Measurements from ENCODE around the gene DDX4.
"Not testable (repeated sequence)": the region's sequence is repeated elsewhere in the genome, so short reads cannot be mapped to it uniquely, and the experiment has no call there.

DDX4 gene

DNA sequence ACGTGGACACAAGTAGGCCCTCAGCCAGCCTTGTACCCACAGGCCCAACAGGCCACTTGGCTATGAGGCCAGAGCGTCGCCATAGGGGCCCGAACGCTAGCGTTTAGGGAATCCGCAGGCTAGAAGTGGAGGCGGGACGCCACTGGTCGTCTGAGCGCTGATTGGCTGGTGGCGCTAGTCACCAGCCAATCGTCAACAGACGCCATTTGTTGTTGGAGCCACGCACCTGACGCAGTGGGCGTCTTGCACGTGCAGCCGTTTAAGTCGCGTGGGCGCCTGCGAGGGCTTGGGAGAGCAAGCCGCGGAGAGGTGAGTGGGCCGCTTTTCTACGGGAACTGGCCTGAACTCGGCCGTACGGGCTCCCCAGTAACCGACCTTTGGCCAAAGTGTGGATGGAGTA, at the start of gene DDX4:
TSS of gene DDX4 (plus strand) at position 269 of the 400 bp plus-strand sequence. CDS start 903 bp downstream, outside the sequence.
- in situ Hi-C loops (cut with MboI; ENCODE audit: low sequenced_read_pairs), result no loop called here

DNA sequence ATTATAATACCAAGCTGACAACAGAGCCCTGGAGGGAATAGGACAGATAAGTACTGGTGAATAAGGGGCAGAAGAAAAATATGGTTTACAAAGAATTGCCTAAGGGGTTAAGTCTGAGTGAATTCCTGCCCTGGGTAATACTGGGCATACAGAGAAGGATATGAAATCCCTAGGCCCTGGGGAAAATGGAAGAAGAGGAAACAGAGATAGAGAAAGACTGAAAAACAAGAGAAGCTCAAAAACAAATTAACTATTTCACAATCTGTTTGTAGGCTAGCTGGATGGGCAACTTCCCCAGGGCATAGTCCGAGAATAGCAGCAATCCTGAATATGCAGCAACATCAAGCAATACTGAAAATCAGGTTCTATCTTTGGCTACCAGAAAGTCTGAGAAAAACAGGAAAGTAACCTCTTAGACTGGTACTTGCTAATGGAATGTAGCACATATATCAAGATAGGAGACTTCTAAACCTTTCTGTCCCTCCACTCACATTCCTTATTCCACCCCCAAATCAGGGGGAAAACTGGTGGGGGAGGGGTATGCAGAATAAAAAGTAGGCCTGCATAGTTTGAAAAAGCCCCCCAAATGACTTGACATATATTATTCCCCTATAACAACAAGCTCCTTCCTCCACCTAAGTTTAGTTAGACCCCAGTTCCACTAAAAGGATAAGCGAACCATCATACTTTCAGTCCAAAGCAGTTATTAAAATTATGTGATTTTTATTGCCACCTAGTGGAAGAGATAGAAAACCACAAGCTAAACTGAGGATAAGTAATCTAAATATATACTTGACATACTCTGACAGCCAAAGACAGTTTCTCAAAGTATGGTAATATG, 46.4 kb upstream of the DDX4 start:
- in situ Hi-C loops (cut with MboI; ENCODE audit: low sequenced_read_pairs), result no loop called here

DNA sequence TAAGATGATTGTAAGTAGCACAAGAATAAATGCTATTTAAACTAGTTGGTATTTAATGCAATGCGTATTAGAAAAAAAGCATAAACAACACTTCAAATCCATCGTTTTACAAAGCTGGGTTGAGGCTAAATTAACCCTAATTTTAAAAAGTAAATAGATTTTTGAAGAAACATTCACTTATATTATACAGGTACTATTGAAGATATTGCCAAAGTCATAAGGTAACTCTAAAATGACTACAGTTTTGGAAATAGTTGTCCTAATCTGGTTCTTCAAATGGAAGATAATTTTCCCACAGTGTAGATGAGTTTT, 45.8 kb upstream of the DDX4 start:
- in situ Hi-C loops (cut with MboI; ENCODE audit: low sequenced_read_pairs), result no loop called here

DNA sequence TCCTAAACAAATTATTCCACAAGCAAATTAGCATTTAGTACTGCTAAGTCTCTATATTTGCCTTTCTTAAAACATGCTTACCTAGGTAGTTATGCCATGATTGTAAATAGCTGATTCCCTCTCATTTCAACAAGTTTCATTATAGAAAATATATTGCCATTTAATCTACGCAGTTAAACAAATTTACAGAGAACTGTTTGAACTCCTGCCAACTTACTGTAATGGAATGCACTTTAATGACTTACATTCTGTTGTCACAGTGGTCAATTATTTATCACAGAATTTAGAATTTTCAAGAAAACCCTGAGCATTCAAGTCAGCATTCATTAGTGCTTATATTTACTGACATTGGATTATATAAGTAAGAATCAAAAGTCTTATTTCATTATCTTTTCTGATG, 45.4 kb upstream of the DDX4 start:
- in situ Hi-C loops (cut with MboI; ENCODE audit: low sequenced_read_pairs), result no loop called here

DNA sequence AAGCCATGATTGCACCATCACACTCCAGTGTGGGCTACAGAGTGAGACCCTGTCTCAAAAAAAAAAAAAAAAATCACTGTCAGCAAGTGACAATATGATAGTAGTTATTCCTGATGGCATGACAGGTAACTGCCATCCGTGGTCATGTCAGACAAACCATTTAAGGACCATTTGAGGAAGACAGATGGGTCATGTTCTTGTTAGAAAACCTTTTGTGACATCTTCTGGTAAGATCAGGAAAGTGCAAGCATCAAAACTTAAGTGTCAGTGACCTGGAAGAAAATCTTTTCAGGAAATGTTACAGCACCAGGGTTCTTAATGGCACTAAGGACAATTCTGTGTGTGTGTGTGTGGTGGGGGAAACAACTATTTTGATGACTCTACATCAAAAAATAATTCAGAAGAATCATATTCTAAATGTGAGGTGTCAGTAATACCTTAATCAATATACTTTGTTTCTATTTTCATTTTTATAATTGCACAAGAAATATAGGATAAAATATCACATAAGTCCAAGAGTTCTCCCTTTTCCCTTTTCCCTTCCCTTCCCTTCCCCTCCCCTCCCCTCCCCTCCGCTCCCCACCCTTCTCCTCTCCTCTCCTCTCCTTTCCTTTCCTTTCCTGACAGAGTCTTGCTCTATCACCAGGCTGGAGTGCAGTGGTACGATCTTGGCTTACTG, 43.6 kb upstream of the DDX4 start:
- in situ Hi-C loops (cut with MboI; ENCODE audit: low sequenced_read_pairs), result no loop called here

DNA sequence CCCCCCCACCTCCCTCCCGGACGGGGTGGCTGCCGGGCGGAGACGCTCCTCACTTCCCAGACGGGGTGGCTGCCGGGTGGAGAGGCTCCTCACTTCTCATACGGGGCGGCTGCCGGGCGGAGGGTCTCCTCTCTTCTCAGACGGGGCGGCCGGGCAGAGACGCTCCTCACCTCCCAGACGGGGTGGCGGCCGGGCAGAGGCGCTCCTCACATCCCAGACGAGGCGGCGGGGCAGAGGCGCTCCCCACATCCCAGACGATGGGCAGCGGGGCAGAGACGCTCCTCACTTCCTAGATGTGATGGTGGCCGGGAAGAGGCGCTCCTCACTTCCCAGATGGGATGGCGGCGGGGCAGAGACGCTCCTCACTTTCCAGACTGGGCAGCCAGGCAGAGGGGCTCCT, 41.2 kb upstream of the DDX4 start:
- in situ Hi-C loops (cut with MboI; ENCODE audit: low sequenced_read_pairs), result not testable (repeated sequence)

DNA sequence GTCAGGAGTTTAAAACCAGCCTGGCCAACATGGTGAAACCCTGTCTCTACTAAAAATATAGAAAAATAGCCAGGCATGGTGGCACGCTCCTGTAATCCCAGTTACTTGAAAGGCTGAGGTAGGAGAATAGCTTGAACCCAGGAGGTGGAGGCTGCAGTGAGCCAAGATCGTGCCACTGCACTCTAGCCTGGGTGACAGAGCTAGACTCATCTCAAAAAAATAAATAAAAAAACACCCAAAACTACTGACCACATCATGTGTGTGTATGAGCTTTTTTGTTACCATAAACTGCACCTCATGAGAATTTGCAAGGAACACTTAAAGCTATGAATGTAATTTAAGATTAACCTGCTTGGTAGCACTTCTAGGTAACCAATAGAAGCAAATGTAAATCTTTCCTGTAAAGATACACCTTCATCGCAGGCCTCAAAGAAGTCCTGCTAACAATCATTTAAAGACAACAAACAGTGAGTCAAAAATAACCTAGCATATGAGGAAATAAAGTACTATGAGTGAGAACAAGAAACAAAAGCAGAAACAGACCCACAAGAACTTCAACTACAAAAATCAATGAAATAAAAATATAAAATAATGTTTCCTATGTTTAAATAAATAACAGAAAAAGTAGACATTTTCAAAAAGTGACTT, 38.7 kb upstream of the DDX4 start:
- in situ Hi-C loops (cut with MboI; ENCODE audit: low sequenced_read_pairs), result no loop called here

DNA sequence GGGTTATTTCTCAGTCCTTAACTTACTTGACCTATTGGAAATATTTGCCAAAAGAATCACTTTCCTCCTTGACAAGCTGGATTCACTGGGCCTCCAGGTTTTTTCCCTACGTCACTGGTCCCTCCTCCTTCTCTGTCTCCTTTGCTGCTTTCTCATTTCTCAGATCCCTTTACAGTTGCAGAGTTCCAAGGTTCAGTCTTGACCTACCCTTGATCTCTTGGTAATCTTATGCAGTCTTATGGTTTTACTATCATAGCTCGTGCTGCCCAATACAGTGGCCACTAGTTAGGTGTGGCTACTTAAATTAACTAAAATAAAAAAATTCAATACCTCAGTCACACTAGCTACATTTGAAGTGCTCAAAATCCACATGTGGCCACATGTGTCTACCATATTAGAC, 37.1 kb upstream of the DDX4 start:
- in situ Hi-C loops (cut with MboI; ENCODE audit: low sequenced_read_pairs), result no loop called here

DNA sequence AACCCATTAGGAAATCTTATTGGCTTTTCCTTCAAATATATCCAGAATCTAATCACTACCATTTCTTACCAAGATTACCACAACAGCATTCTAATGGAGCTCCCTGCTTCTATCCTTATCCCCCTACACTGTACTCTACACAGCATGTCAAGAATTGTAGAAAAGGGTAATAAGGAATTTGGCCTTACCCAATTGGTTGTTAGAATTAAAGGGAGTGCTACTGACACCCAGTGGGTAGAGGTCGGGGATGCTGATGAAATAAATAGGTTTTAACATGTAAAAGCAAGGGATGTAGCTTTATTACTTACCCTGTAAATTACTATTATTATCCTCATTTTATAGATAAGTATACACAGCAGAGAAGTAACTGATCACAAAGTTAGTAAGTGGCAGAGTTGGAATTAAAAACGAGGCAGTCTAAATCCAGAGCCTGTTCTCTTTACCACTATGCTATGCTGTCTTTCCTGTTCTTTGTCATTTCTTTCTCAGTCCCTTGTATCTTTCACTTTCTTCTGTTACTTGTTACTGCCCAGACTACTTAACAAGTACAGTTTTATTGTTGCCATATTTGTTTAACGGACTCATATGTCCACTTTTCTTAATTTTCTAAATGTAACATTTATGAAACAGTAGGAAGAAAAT, 36.3 kb upstream of the DDX4 start:
- in situ Hi-C loops (cut with MboI; ENCODE audit: low sequenced_read_pairs), result no loop called here

DNA sequence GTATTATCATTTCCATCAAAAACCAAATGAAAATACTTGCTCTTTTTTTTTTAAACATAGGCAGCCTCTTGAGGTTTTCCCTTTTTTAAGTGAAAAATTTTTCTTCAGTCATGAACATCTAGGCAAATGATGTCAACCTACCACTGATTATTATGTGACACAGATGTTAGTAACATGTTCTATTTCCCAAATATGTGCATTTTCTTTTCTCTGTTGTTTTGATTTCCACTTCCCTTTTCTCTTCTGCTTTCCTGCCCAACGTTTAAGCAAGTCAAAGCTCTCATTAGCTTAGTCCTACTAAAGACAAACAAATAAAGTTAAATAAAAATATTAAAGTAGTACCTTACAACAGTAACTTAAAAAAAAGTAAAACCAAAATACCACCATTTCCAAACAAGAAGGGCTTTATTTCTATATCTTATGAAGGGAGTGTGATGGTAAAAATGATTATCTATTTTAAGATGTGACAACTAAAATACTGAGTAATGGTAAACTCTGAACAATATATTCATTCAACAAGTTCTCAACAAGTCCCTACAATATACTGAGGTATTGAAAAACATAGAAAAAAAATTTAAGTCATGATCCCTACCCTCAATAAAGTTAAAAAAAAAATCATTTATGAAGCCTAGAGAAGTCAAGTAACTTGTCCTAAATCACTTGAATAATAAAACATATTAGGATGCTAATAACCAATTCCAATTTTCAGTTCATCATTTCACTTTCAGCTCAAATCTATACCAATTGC, 35.1 kb upstream of the DDX4 start:
- in situ Hi-C loops (cut with MboI; ENCODE audit: low sequenced_read_pairs), result no loop called here

DNA sequence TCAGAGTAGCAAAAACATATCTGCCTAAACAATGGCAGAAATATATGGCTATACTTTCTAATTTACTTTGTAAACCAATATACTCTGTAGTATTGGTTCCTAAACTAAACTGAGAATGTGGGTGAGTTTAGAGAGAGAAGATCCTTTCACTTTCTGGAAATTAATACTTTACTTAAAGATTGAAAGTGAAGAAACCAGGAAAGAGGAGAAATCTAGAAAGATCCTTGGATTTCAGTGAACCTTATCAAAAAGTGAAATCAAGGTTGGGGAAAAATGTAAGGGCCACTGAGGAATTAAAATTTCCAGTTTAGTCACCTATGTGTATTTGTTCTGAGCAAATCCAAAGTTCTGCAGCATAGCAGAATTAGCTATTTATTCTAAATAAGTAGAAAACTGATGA, 31.6 kb upstream of the DDX4 start:
- in situ Hi-C loops (cut with MboI; ENCODE audit: low sequenced_read_pairs), result no loop called here

DNA sequence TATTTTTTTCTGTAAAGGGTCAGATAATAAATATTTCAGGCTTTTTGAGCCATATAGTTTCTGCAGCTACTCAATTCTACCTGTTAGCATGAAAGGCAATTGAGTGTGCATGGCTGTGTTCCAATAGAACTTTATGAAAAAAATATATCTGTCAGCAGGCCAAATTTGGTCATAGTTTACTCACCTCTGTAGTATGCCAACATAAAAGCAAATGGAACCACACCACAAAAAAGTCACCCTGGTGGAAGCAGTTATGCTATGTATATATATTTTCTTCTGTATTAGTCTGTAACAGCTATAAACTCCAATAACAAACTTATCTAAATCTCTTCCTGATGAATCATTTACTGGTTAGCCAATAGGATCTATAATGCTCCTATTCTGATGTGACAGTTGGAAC, 29.1 kb upstream of the DDX4 start:
- in situ Hi-C loops (cut with MboI; ENCODE audit: low sequenced_read_pairs), result no loop called here

DNA sequence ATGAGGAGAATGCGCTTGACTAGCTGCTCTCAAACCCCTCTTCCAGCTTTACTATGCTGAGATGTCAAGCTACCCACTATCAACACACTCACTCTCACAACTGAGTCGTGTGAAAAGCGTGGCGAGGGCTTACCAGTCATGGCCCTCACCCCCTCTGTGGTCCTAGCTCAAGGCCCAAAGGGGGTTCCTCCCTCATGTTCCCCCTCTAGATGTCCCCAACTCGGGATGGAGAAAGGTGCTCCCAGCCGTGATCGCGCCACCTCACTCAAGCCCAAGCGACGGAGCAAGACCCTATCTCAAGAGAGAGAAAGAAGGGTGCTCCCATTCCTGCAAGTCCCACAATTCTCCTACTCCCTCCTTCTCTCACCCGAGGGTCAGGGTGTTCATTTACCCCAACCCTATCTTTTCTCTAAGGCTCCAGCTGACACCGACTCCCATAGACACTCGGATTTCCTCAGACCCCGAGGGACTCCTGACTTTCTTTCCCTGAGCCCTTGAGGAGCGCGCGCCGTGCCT, 26.3 kb upstream of the DDX4 start:
- in situ Hi-C loops (cut with MboI; ENCODE audit: low sequenced_read_pairs), result no loop called here

DNA sequence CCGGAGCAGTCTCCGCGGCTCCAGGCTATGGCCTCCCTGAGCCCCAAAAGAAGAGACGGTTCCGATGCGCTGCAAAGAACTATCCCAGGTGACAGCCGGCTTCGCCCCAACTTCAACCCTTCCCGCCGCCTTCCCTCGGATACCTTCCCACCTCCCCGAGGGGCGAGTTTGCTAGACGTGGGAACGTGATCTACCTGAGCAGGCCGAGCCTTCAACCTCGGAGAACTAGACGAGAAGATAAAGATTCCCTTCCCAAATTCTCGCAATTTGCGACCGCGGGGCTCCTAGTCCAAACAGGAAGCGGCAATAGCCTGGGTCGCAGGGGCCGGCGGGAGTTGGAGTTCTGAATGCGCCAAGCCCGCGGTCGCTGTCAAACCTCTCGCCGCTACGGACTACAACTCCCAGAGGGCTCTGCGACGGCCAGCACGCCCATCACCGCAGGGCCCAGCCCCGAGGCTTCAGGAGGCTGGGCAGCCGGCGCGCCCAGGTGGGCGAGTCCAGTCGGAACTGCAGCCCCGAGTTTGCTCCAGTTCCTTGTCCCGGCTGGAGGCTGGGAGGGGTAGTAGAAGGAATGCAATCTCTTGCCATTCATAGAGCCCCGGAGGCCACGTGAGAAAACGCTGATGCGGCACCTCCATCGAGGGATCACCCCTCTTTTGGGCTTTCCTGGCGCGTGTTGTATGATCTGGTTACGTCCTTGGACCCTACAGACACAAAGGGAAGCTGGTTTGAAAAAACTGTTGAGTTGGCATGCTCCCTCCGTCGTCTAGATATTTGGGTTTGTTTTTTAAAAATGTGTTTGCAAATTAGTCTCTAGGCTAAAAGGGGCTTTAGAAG, 25.6 kb upstream of the DDX4 start, which contains the start of gene SLC38A9:
TSS of gene SLC38A9 (minus strand) at position 302 of the 837 bp plus-strand sequence. CDS start 14,366 bp downstream, outside the sequence.
- in situ Hi-C loops (cut with MboI; ENCODE audit: low sequenced_read_pairs), result no loop called here

DNA sequence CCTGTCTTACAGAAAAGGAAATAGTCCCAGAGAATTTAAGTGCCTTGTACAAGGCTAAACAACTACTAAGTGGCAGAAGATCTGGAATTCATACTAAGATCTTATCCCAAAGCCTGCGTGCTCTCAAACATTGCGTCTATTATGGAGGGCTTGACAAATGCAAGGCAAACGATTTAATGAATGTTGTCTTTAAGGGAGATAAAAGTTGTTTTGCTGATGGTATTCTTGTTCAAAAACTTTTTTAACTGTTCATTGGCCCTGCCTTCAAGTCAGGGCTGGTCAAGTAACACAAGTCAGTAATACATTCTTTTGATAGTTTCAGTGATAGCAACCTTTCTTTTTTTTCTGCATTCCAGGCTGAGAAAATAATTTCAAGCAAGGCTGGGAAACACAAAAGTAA, 24.0 kb upstream of the DDX4 start:
- in situ Hi-C loops (cut with MboI; ENCODE audit: low sequenced_read_pairs), result no loop called here

DNA sequence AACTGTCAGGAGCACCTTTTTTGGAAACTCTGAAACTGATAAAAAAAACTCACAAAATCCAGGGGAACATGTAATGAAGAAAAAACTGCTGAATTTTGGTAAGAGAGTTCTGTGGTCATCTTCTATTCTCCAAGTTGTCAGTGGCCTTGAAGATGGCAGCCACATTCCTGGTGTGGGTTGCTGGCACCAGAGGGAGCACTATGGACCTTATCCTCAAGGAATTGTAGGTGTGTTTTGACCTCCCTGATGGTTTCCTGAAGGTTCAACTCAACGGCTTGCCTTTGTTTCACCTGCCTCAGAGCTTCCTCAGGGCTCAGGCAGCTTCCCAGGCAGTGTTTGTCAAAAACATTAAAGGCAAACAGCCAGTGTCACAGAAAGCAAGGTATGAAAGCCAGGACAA, 23.5 kb upstream of the DDX4 start:
- in situ Hi-C loops (cut with MboI; ENCODE audit: low sequenced_read_pairs), result no loop called here

DNA sequence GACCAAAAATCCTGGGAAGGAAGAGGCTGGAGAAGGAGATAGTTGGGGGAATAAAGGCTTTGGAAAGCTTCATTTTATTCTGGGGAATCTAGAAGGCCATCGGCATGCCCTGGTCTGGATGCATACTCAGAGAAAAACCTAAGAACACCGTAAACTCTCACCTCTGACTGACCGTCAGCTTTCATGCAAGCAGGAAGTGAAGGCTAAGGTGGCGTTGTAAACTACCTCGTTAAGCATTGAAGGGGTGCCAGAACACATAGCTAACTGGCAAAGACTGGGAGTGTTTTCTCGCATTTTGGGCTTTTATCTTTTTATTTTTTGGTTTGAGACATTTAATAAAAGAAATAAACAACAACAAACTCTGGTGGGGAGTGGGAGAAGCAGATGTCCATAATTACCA, 23.1 kb upstream of the DDX4 start:
- in situ Hi-C loops (cut with MboI; ENCODE audit: low sequenced_read_pairs), result no loop called here

DNA sequence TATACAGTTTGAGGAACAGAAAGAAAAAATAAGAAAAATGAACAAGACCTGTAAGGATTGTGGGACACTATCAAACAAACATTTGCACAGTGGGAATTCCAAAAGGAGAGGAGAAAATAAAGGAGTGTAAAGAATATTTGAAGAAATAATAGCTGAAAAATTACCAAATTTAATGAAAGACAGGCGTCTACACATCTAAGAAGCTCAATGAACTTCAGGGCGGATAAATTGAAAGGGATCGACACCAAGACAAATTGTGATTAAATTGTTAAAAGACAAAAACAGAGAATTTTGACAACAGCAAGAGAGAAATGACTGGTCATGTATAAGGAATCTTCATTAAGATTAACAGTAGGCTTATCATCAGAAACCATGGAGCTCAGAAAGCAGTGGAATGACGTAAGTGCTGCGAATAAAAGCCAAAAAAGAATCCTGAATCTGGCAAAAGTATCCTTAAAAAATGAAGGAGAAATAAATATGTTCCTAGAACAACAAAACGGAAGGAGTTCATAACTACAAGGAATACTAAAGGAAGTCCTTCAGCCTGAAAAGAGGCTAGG, 22.3 kb upstream of the DDX4 start:
- in situ Hi-C loops (cut with MboI; ENCODE audit: low sequenced_read_pairs), result no loop called here

DNA sequence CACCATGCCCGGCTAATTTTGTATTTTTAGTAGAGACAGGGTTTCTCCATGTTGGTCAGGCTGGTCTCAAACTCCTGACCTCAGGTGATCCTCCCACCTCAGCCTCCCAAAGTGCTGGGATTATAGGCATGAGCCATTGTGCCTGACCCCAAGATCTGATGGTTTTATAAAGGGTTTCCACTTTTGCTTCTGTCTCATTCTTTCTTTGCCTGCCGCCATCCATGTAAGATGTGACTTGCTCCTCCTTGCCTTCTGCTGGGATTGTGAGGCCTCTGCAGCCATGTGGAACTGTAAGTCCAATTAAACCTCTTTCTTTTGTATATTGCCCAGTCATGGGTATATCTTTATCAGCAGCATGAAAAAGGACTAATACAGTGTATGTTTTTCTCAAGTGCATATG, 18.8 kb upstream of the DDX4 start:
- in situ Hi-C loops (cut with MboI; ENCODE audit: low sequenced_read_pairs), result not testable (repeated sequence)
